Thyroid gland (tissue), 4 donors: ENCODE results near the gene CAMK2G. TPM values are rescaled to one million over a fixed set of nuclear protein-coding genes. Genes with fewer than 3 reads are reported as not detected.

Experiments
- DNase-seq, 2 donors: peaks; one replicate each; pipeline ENCODE4 v3.0.0-alpha.2; 2019
- H3K27ac ChIP-seq, 3 donors: fragments of 200-600 bp; sonication (generic); 1 replicate in 2 of 3; 2 replicates in 1 of 3; pipeline ENCODE4 v1.5.1; 2016 to 2019; ENCODE audit warnings: mild to moderate bottlenecking in 1 of 3, moderate library complexity in 1 of 3
- H3K27me3 ChIP-seq: fragments of 200-600 bp; sonication (generic); one replicate; pipeline ENCODE4 v1.5.1; 2019
- H3K36me3 ChIP-seq, 2 donors: fragments of 200-600 bp; sonication (generic); one replicate each; pipeline ENCODE4 v1.5.1; 2016 to 2019
- H3K4me1 ChIP-seq, 2 donors: fragments of 200-600 bp; sonication (generic); one replicate each; pipeline ENCODE4 v1.5.1; 2017 to 2019
- H3K4me3 ChIP-seq, 3 donors: fragments of 200-600 bp; sonication (generic); replicated peaks in 1 of 3; 1 replicate in 2 of 3; 2 replicates in 1 of 3; pipeline ENCODE4 v1.5.1; 2016; ENCODE audit warnings: mild to moderate bottlenecking in 1 of 3
- H3K9me3 ChIP-seq: fragments of 200-600 bp; sonication (generic); one replicate; pipeline ENCODE4 v1.5.1; 2017
- CTCF ChIP-seq, 6 experiments: fragments of 200-600 bp in 3 of 6; fragments of 450-650 bp in 3 of 6; sonication (generic) in 3 of 6; IDR thresholded peaks; one replicate each; pipeline ENCODE4 v1.5.1; 2016 to 2019; ENCODE audit warnings: antibody characterized with exemption in 6 of 6, mild to moderate bottlenecking in 2 of 6, inconsistent platforms in 1 of 6, moderate library complexity in 1 of 6
- POLR2A ChIP-seq, 2 donors: fragments of 450-650 bp; IDR thresholded peaks; one replicate each; pipeline ENCODE4 v1.6.1; 2017; ENCODE audit warnings: antibody characterized with exemption in 2 of 2, mild to moderate bottlenecking in 2 of 2, moderate library complexity in 1 of 2
- WGBS, 2 donors: methylation state at CpG; one replicate each; pipeline ENCODE4 v1.1.5; 2017; 5-methylcytosine and 5-hydroxymethylcytosine counted together
- intact Hi-C: fragments of 100-400 bp; cut with DNase I; formaldehyde crosslinking; loops from one replicate; pipeline ENCODE4 v1.15.1; 2023
- total RNA-seq, 4 donors: library from RNA; depleted of rRNA; stranded (reverse); fragments of >200 nt; gene quantifications; one replicate each; pipeline ENCODE4 v1.2.3, GENCODE V29; 2016

CAMK2G gene
- total RNA-seq, 4 donors from 2014 or later, result 21.2 to 27.4 (median 22.3) TPM

GRCh38 chr10:73862011-73862410 is 12.3 kb downstream of the CAMK2G start:
- Histone ChIP-seq H3K4me3 (no peak overlapping the region), H3K4me1 (peaks cover 0 to 11% of the 10 kb centered on the region in 2 donors), H3K36me3 (peaks cover 8 to 21% of the 10 kb centered on the region in 2 donors), H3K9me3 (no peaks in the 10 kb centered on the region), H3K27me3 (no peaks in the 10 kb centered on the region), H3K27ac (no peak overlapping the region)
- intact Hi-C loops, result no loop called here
- DNase-seq, result no peak
- 67 to 79% methylated on average over 8 of the region's 8 CpGs for WGBS, 2 donors
- no peak for TF ChIP-seq POLR2A (IDR thresholded peaks at IDR 0.05)
- no peak for TF ChIP-seq CTCF (IDR thresholded peaks at IDR 0.05)

- intact Hi-C loops, result no loop called here
- 86 to 90% methylated on average over 5 to 7 of the region's 7 CpGs for WGBS, 2 donors
- Histone ChIP-seq H3K9me3 (no peaks in the 10 kb centered on the region), H3K4me3 (no peak overlapping the region), H3K4me1 (peaks cover 0 to 2% of the 10 kb centered on the region in 2 donors), H3K36me3 (peaks cover 8 to 26% of the 10 kb centered on the region in 2 donors), H3K27ac (no peak overlapping the region), H3K27me3 (no peaks in the 10 kb centered on the region)
- DNase-seq, result no peak
- TF ChIP-seq POLR2A (IDR thresholded peaks at IDR 0.05), result no peak
- no peak for TF ChIP-seq CTCF (IDR thresholded peaks at IDR 0.05)
Observed at GRCh38 chr10:73859784-73860491, 14.4 kb downstream of the CAMK2G start.

GRCh38 chr10:73859428-73859783 is 14.9 kb downstream of the CAMK2G start:
- Histone ChIP-seq H3K27ac (no peak overlapping the region), H3K36me3 (peaks cover 8 to 26% of the 10 kb centered on the region in 2 donors), H3K4me3 (no peak overlapping the region), H3K27me3 (no peaks in the 10 kb centered on the region), H3K4me1 (no peaks in the 10 kb centered on the region), H3K9me3 (no peaks in the 10 kb centered on the region)
- intact Hi-C loops, result no loop called here
- 90 to 97% methylated on average over 5 of the region's 5 CpGs for WGBS, 2 donors
- TF ChIP-seq POLR2A (IDR thresholded peaks at IDR 0.05), result no peak
- TF ChIP-seq CTCF (IDR thresholded peaks at IDR 0.05), result no peak
- no peak for DNase-seq

GRCh38 chr10:73858750-73859427 is 15.5 kb downstream of the CAMK2G start:
- Histone ChIP-seq H3K4me1 (no peaks in the 10 kb centered on the region), H3K4me3 (no peak overlapping the region), H3K27me3 (no peaks in the 10 kb centered on the region), H3K36me3 (peaks cover 8 to 22% of the 10 kb centered on the region in 2 donors), H3K27ac (no peak overlapping the region), H3K9me3 (no peaks in the 10 kb centered on the region)
- intact Hi-C loops, result no loop called here
- no peak for TF ChIP-seq POLR2A (IDR thresholded peaks at IDR 0.05)
- no peak for TF ChIP-seq CTCF (IDR thresholded peaks at IDR 0.05)
- no peak for DNase-seq
- WGBS, 2 donors, result 93% methylated on average over 13 of the region's 13 CpGs
